HG02870 (cell line): ENCODE measurements around the gene CHMP4A.

Experiments
- ATAC-seq: cut with Tn5 transposase; IDR thresholded peaks from one replicate; pipeline ENCODE4 v1.9.1; 2021; ENCODE audit warnings: mild to moderate bottlenecking, moderate library complexity; ENCODE audit not compliant: unreplicated experiment

CHMP4A gene

DNA sequence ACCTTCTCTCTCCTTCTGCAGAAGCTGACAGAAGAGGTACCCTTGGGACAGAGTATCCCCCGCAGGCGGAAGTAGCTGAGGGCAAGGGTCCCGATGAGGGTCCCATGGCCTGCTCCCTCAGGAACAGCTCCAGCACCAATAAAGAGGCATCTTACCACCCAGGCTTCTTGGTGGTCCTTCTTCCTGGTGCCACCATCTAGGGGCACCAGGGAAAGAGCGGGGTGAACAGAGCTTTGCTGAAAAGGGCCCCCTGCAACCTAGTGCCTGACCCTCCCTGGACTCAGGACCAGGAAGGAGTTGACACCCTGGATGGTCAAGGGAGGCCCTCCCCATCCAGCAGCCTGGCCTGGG, 52.8 kb downstream of the CHMP4A start:
- no peak for ATAC-seq

DNA sequence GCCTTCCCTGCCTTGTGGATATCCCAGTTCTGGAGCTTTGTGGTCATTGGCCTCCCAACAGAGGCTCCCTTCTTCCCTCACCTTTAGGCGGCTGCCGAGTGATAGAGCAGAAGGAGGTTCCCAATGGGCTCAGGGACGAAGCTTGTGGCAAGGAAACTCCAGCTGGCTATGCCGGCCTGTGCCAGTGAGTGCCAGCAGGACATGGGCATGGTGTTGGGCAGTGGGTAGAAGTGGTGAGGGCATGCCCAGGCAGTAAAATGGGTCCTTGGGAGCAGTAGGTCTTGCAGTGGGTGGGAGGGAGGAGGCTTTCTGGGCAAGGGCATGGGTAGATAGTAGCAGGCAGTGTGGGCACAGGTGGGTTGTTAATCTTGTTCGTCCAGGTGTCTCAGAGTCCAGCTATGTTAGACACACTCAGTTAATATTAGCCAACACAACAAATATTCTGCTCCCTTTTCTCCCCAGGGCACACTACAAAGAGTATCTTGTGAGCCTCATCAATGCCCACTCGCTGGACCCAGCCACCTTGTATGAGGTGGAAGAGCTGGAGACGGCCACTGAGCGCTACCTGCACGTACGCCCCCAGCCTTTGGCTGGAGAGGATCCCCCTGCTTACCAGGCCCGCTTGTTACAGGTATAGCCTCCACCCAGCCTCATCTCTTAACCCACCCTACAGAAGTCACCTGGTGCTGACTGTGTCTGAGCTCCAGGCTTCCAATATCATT, 53.4 kb downstream of the CHMP4A start:
- no peak for ATAC-seq
